ENCODE results near the gene CDKN2B-AS1. TPM values are rescaled to one million over a fixed set of nuclear protein-coding genes. Genes with fewer than 3 reads are reported as not detected.

CDKN2B-AS1 gene
- total RNA-seq, 1 donor from 2014 or later: 0.52 TPM

- H3K27ac ChIP-seq (ENCODE audit: low read depth, low read length): no peak overlapping the region
Observed at GRCh38 chr9:22030101-22030598, 35.6 kb downstream of the CDKN2B-AS1 start.

GRCh38 chr9:22031655-22032411 is 37.2 kb downstream of the CDKN2B-AS1 start:
- H3K9me3 ChIP-seq (ENCODE audit: control insufficient read depth in 3 of 3, low read length in 3 of 3): no peaks in the 10 kb centered on the region
- H3K27ac ChIP-seq (ENCODE audit: low read depth, low read length): no peak overlapping the region
- no peak overlapping the region for H3K4me3 ChIP-seq (ENCODE audit: low read length in 3 of 3)
- H3K27me3 ChIP-seq (ENCODE audit: control insufficient read depth in 3 of 3, insufficient read depth in 3 of 3, low read length in 3 of 3): no peaks in the 10 kb centered on the region
- H3K4me1 ChIP-seq (ENCODE audit: control insufficient read depth in 3 of 3, insufficient read depth in 3 of 3, low read length in 3 of 3): peaks cover 4 to 10% (median 6%) of the 10 kb centered on the region in 3 donors
- H3K36me3 ChIP-seq (ENCODE audit: control insufficient read depth in 3 of 3, insufficient read depth in 3 of 3, low read length in 3 of 3): no peaks in the 10 kb centered on the region
- H3K9ac ChIP-seq (ENCODE audit: low read depth in 1 of 3, low read length in 3 of 3): no peak overlapping the region

More at GRCh38 chr9:22030101-22030598, 35.6 kb downstream of the CDKN2B-AS1 start:
- Histone ChIP-seq H3K9ac (ENCODE audit: low read depth in 1 of 3, low read length in 3 of 3) (no peak overlapping the region), H3K4me3 (ENCODE audit: low read length in 3 of 3) (no peak overlapping the region), H3K9me3 (ENCODE audit: control insufficient read depth in 3 of 3, low read length in 3 of 3) (no peaks in the 10 kb centered on the region), H3K27me3 (ENCODE audit: control insufficient read depth in 3 of 3, insufficient read depth in 3 of 3, low read length in 3 of 3) (no peaks in the 10 kb centered on the region), H3K4me1 (ENCODE audit: control insufficient read depth in 3 of 3, insufficient read depth in 3 of 3, low read length in 3 of 3) (no peaks in the 10 kb centered on the region), H3K36me3 (ENCODE audit: control insufficient read depth in 3 of 3, insufficient read depth in 3 of 3, low read length in 3 of 3) (no peaks in the 10 kb centered on the region)

- Histone ChIP-seq H3K9me3 (ENCODE audit: control insufficient read depth in 3 of 3, low read length in 3 of 3) (no peaks in the 10 kb centered on the region), H3K36me3 (ENCODE audit: control insufficient read depth in 3 of 3, insufficient read depth in 3 of 3, low read length in 3 of 3) (no peaks in the 10 kb centered on the region), H3K4me3 (ENCODE audit: low read length in 3 of 3) (no peak overlapping the region), H3K27me3 (ENCODE audit: control insufficient read depth in 3 of 3, insufficient read depth in 3 of 3, low read length in 3 of 3) (no peaks in the 10 kb centered on the region), H3K4me1 (ENCODE audit: control insufficient read depth in 3 of 3, insufficient read depth in 3 of 3, low read length in 3 of 3) (peaks cover 4 to 13% (median 8%) of the 10 kb centered on the region in 3 donors), H3K9ac (ENCODE audit: low read depth in 1 of 3, low read length in 3 of 3) (no peak overlapping the region), H3K27ac (ENCODE audit: low read depth, low read length) (no peak overlapping the region)
Observed at GRCh38 chr9:22033012-22033630, 38.5 kb downstream of the CDKN2B-AS1 start.

GRCh38 chr9:22035591-22036011 is 41.0 kb downstream of the CDKN2B-AS1 start:
- H3K9me3 ChIP-seq (ENCODE audit: control insufficient read depth in 3 of 3, low read length in 3 of 3): no peaks in the 10 kb centered on the region
- H3K9ac ChIP-seq (ENCODE audit: low read depth in 1 of 3, low read length in 3 of 3): no peak overlapping the region
- no peaks in the 10 kb centered on the region for H3K36me3 ChIP-seq (ENCODE audit: control insufficient read depth in 3 of 3, insufficient read depth in 3 of 3, low read length in 3 of 3)
- peaks cover 4 to 13% (median 13%) of the 10 kb centered on the region in 3 donors for H3K4me1 ChIP-seq (ENCODE audit: control insufficient read depth in 3 of 3, insufficient read depth in 3 of 3, low read length in 3 of 3)
- no peak overlapping the region for H3K4me3 ChIP-seq (ENCODE audit: low read length in 3 of 3)
- H3K27ac ChIP-seq (ENCODE audit: low read depth, low read length): no peak overlapping the region
- H3K27me3 ChIP-seq (ENCODE audit: control insufficient read depth in 3 of 3, insufficient read depth in 3 of 3, low read length in 3 of 3): no peaks in the 10 kb centered on the region

GRCh38 chr9:22036866-22037626 is 42.5 kb downstream of the CDKN2B-AS1 start:
- Histone ChIP-seq H3K36me3 (ENCODE audit: control insufficient read depth in 3 of 3, insufficient read depth in 3 of 3, low read length in 3 of 3) (no peaks in the 10 kb centered on the region), H3K27me3 (ENCODE audit: control insufficient read depth in 3 of 3, insufficient read depth in 3 of 3, low read length in 3 of 3) (no peaks in the 10 kb centered on the region), H3K27ac (ENCODE audit: low read depth, low read length) (peak overlapping the region; percentile 32), H3K9me3 (ENCODE audit: control insufficient read depth in 3 of 3, low read length in 3 of 3) (no peaks in the 10 kb centered on the region), H3K4me3 (ENCODE audit: low read length in 3 of 3) (no peak overlapping the region), H3K9ac (ENCODE audit: low read depth in 1 of 3, low read length in 3 of 3) (no peak overlapping the region), H3K4me1 (ENCODE audit: control insufficient read depth in 3 of 3, insufficient read depth in 3 of 3, low read length in 3 of 3) (peaks cover 4 to 13% (median 13%) of the 10 kb centered on the region in 3 donors)

- H3K27ac ChIP-seq (ENCODE audit: low read depth, low read length): peak overlapping the region; percentile 32
Observed at GRCh38 chr9:22037954-22038690, 43.5 kb downstream of the CDKN2B-AS1 start.

GRCh38 chr9:22039258-22039657 is 44.7 kb downstream of the CDKN2B-AS1 start:
- Histone ChIP-seq H3K4me1 (ENCODE audit: control insufficient read depth in 3 of 3, insufficient read depth in 3 of 3, low read length in 3 of 3) (peaks cover 4 to 13% (median 13%) of the 10 kb centered on the region in 3 donors), H3K9me3 (ENCODE audit: control insufficient read depth in 3 of 3, low read length in 3 of 3) (no peaks in the 10 kb centered on the region), H3K27me3 (ENCODE audit: control insufficient read depth in 3 of 3, insufficient read depth in 3 of 3, low read length in 3 of 3) (no peaks in the 10 kb centered on the region), H3K27ac (ENCODE audit: low read depth, low read length) (no peak overlapping the region), H3K36me3 (ENCODE audit: control insufficient read depth in 3 of 3, insufficient read depth in 3 of 3, low read length in 3 of 3) (no peaks in the 10 kb centered on the region), H3K9ac (ENCODE audit: low read depth in 1 of 3, low read length in 3 of 3) (no peak overlapping the region), H3K4me3 (ENCODE audit: low read length in 3 of 3) (no peak overlapping the region)

More at GRCh38 chr9:22037954-22038690, 43.5 kb downstream of the CDKN2B-AS1 start:
- Histone ChIP-seq H3K9ac (ENCODE audit: low read depth in 1 of 3, low read length in 3 of 3) (no peak overlapping the region), H3K4me1 (ENCODE audit: control insufficient read depth in 3 of 3, insufficient read depth in 3 of 3, low read length in 3 of 3) (peaks cover 4 to 13% (median 13%) of the 10 kb centered on the region in 3 donors), H3K36me3 (ENCODE audit: control insufficient read depth in 3 of 3, insufficient read depth in 3 of 3, low read length in 3 of 3) (no peaks in the 10 kb centered on the region), H3K4me3 (ENCODE audit: low read length in 3 of 3) (no peak overlapping the region), H3K27me3 (ENCODE audit: control insufficient read depth in 3 of 3, insufficient read depth in 3 of 3, low read length in 3 of 3) (no peaks in the 10 kb centered on the region), H3K9me3 (ENCODE audit: control insufficient read depth in 3 of 3, low read length in 3 of 3) (no peaks in the 10 kb centered on the region)

GRCh38 chr9:22040760-22041159 is 46.2 kb downstream of the CDKN2B-AS1 start:
- H3K36me3 ChIP-seq (ENCODE audit: control insufficient read depth in 3 of 3, insufficient read depth in 3 of 3, low read length in 3 of 3): no peaks in the 10 kb centered on the region
- no peaks in the 10 kb centered on the region for H3K9me3 ChIP-seq (ENCODE audit: control insufficient read depth in 3 of 3, low read length in 3 of 3)
- H3K9ac ChIP-seq (ENCODE audit: low read depth in 1 of 3, low read length in 3 of 3): no peak overlapping the region
- H3K4me3 ChIP-seq (ENCODE audit: low read length in 3 of 3): no peak overlapping the region
- H3K27me3 ChIP-seq (ENCODE audit: control insufficient read depth in 3 of 3, insufficient read depth in 3 of 3, low read length in 3 of 3): no peaks in the 10 kb centered on the region
- no peak overlapping the region for H3K27ac ChIP-seq (ENCODE audit: low read depth, low read length)
- peaks cover under 1 to 10% (median 7%) of the 10 kb centered on the region in 3 donors for H3K4me1 ChIP-seq (ENCODE audit: control insufficient read depth in 3 of 3, insufficient read depth in 3 of 3, low read length in 3 of 3)

GRCh38 chr9:22041344-22041743 is 46.8 kb downstream of the CDKN2B-AS1 start:
- no peak overlapping the region for H3K9ac ChIP-seq (ENCODE audit: low read depth in 1 of 3, low read length in 3 of 3)
- H3K4me3 ChIP-seq (ENCODE audit: low read length in 3 of 3): no peak overlapping the region
- no peaks in the 10 kb centered on the region for H3K27me3 ChIP-seq (ENCODE audit: control insufficient read depth in 3 of 3, insufficient read depth in 3 of 3, low read length in 3 of 3)
- no peaks in the 10 kb centered on the region for H3K36me3 ChIP-seq (ENCODE audit: control insufficient read depth in 3 of 3, insufficient read depth in 3 of 3, low read length in 3 of 3)
- H3K4me1 ChIP-seq (ENCODE audit: control insufficient read depth in 3 of 3, insufficient read depth in 3 of 3, low read length in 3 of 3): peaks cover 0 to 10% (median 6%) of the 10 kb centered on the region in 3 donors
- no peak overlapping the region for H3K27ac ChIP-seq (ENCODE audit: low read depth, low read length)
- no peaks in the 10 kb centered on the region for H3K9me3 ChIP-seq (ENCODE audit: control insufficient read depth in 3 of 3, low read length in 3 of 3)
